ENCODE measurements around the gene REELD1. TPM values are rescaled to one million over a fixed set of nuclear protein-coding genes. Genes with fewer than 3 reads are reported as not detected.

The REELD1 gene
- total and polyA plus RNA-seq, 9 of the 15 experiments (the other 6 are each of a cell fraction or from before 2014, with no cell fraction given) = not detected

GRCh38 chr4:146267826-146268225, 53.5 kb downstream of the REELD1 start:
- POLR2A ChIA-PET = no interaction called here
- ATAC-seq = no peak

More at GRCh38 chr4:146267826-146268225, 53.5 kb downstream of the REELD1 start:
- H3K4me2 ChIP-seq (ENCODE audit: insufficient read depth, low read length) = no peak overlapping the region
- intact Hi-C loops (cut with micrococcal nuclease) (no loop called here), in situ Hi-C loops (cut with MboI) (no loop called here)
- no peak overlapping the region for H3K4me3 ChIP-seq
- no peaks in the 10 kb centered on the region for H3K9me1 ChIP-seq (ENCODE audit: control insufficient read depth, insufficient read depth, low read length)
- H3K27ac ChIP-seq (ENCODE audit: extremely low read depth, low read depth, low read length) = no peak overlapping the region
- H4K20me1 ChIP-seq (replicated peaks; ENCODE audit: control insufficient read depth, insufficient read depth, low read length) = no peaks in the 10 kb centered on the region
- H3K79me2 ChIP-seq (ENCODE audit: control insufficient read depth, insufficient read depth, low read length) = no peaks in the 10 kb centered on the region
- 23% methylated on average over 5 of the region's 5 CpGs for WGBS (ENCODE audit: insufficient coverage, low coverage, missing lambda C conversion rate)
- TF ChIP-seq SNIP1 (IDR thresholded peaks at IDR 0.05; ENCODE audit: low read depth) (no peak), ZNF445 (CRISPR knock-in tag; IDR thresholded peaks at IDR 0.05; ENCODE audit: low read depth) (no peak), MTA2 (IDR thresholded peaks at IDR 0.05; ENCODE audit: low read depth) (no peak), ZNF384 (IDR thresholded peaks at IDR 0.05; ENCODE audit: low read depth, low read length) (no peak), CSDE1 (IDR thresholded peaks at IDR 0.05) (no peak), MYC (IDR thresholded peaks at IDR 0.05; ENCODE audit: low read depth, low read length) (no peak), MYC (CRISPR knock-in tag; IDR thresholded peaks at IDR 0.05; ENCODE audit: borderline replicate concordance, low read depth) (no peak), KHSRP (IDR thresholded peaks at IDR 0.05) (no peak), ZKSCAN3 (CRISPR knock-in tag; IDR thresholded peaks at IDR 0.05) (no peak), RAD21 (CRISPR knock-in tag; conservative IDR thresholded peaks at IDR 0.05 in 1 of 2, IDR thresholded peaks at IDR 0.05 in 1 of 2) (no peak), NEUROD1 (IDR thresholded peaks at IDR 0.05; ENCODE audit: borderline replicate concordance, low read depth, low read length, partially characterized antibody) (no peak), IRF1 (CRISPR knock-in tag; IDR thresholded peaks at IDR 0.05; ENCODE audit: borderline replicate concordance) (no peak), ATF7 (IDR thresholded peaks at IDR 0.05) (no peak), MCM7 (IDR thresholded peaks at IDR 0.05) (no peak), HOXB6 (CRISPR knock-in tag; IDR thresholded peaks at IDR 0.05; ENCODE audit: borderline replicate concordance) (no peak)
- FAIRE-seq (no peak), DNase-seq (ENCODE audit: extremely low read depth in 1 of 4, low spot score in 3 of 4) (no peak)
- no peaks in the 10 kb centered on the region for H3K27me3 ChIP-seq (ENCODE audit: control insufficient read depth in 2 of 2, insufficient read depth in 2 of 2, low read length in 2 of 2)
- CTCF ChIA-PET (ENCODE audit: low intra/inter-chr PET ratio) = no interaction called here
- H3K9me3 ChIP-seq (replicated peaks; ENCODE audit: control insufficient read depth, insufficient read depth, low read depth, low read length) = no peaks in the 10 kb centered on the region
- no peak overlapping the region for H2AFZ ChIP-seq (ENCODE audit: low read depth, low read length)
- H3K36me3 ChIP-seq (ENCODE audit: control insufficient read depth, insufficient read depth, low read length) = no peaks in the 10 kb centered on the region
- no peak overlapping the region for H3K9ac ChIP-seq (ENCODE audit: insufficient read depth in 1 of 2, low read depth in 2 of 2, low read length in 2 of 2)
- no TSS peak for BruUV-seq (replicated peaks)
- no peaks in the 10 kb centered on the region for H3K4me1 ChIP-seq (replicated peaks in 1 of 2; ENCODE audit: control insufficient read depth in 2 of 2, insufficient read depth in 2 of 2, low read length in 2 of 2)

All from K562 (cell line).